HCT116 (cell line): Measurements from ENCODE around the gene DNAJC5. TPM values are rescaled to one million over a fixed set of nuclear protein-coding genes. Genes with fewer than 3 reads are reported as not detected.

Experiments
- ATAC-seq: fragments of 200-7000 bp; cut with Tn5 transposase; 2 replicates; pipeline ENCODE4 v1.9.1; 2020; ENCODE audit warnings: mild to moderate bottlenecking, moderate library complexity
- BruUV-seq: library from RNA; stranded (reverse); fragments of 400-500 nt; replicated peaks from 2 replicates; lab custom pipeline; 2021; lab: Mats Ljungman, UMichigan
- CTCF ChIA-PET: fragments of 300-600 bp; sonication (Branson Sonifier 250); formaldehyde crosslinking; loops from one replicate; lab custom pipeline; 2021; ENCODE audit warnings: antibody characterized with exemption; lab: Charles Lee
- POLR2A ChIA-PET: fragments of 300-600, 350-600 bp; sonication (Branson Sonifier 250); formaldehyde crosslinking; loops from one replicate; lab custom pipeline; 2021; ENCODE audit warnings: antibody characterized with exemption; lab: Charles Lee
- RAD21 ChIA-PET, 2 experiments: fragments of 300-600 bp; sonication (Branson Sonifier 250); formaldehyde crosslinking; loops; one replicate each; lab custom pipeline; 2023; ENCODE audit warnings: low total read pairs in 2 of 2; ENCODE audit not compliant: uncharacterized antibody in 2 of 2, unreplicated experiment in 2 of 2, low non-redundant PET in 1 of 2; lab: Charles Lee
- DNase-seq: peaks from one replicate; pipeline ENCODE4 v3.0.0-alpha.2; 2010; ENCODE audit warnings: low read depth, low spot score
- H2AFZ ChIP-seq: fragments of 200-600 bp; shearing (Covaris generic), sonication (generic); 2 replicates; pipeline ENCODE4 v1.6.1; 2017; ENCODE audit warnings: low read depth, mixed run types, mixed read lengths, antibody characterized with exemption, low read length; ENCODE audit not compliant: poor library complexity, severe bottlenecking
- H3K27ac ChIP-seq: 2 replicates; pipeline ENCODE4 v1.5.1; 2012; ENCODE audit warnings: low read depth, low read length
- H3K27me3 ChIP-seq: fragments of 200-600 bp; sonication (generic); 2 replicates; pipeline ENCODE4 v1.6.1; 2016; ENCODE audit warnings: mixed run types, low read length, mixed read lengths; ENCODE audit not compliant: insufficient read depth
- H3K36me3 ChIP-seq, 2 experiments: fragments of 200-500 bp in 1 of 2; fragments of 200-600 bp in 1 of 2; sonication (Bioruptor generic) in 1 of 2; sonication (generic) in 1 of 2; 2 replicates each; pipeline versions ENCODE4 v1.5.1 to v1.6.1; 2014 to 2016; ENCODE audit warnings: low read length in 2 of 2, inconsistent platforms in 1 of 2, mixed read lengths in 1 of 2, mixed run types in 1 of 2; ENCODE audit not compliant: insufficient read depth in 2 of 2, control insufficient read depth in 1 of 2
- H3K4me1 ChIP-seq, 2 experiments: fragments of 200-600 bp in 1 of 2; sonication (generic) in 1 of 2; 2 replicates each; pipeline versions ENCODE4 v1.5.1 to v1.6.1; 2012 to 2017; ENCODE audit warnings: low read length in 2 of 2, inconsistent platforms in 1 of 2, mild to moderate bottlenecking in 1 of 2, mixed read lengths in 1 of 2, mixed run types in 1 of 2, moderate library complexity in 1 of 2; ENCODE audit not compliant: insufficient read depth in 2 of 2, control insufficient read depth in 1 of 2
- H3K4me2 ChIP-seq: fragments of 200-600 bp; sonication (generic); 2 replicates; pipeline ENCODE4 v1.6.1; 2017; ENCODE audit warnings: mixed run types, low read length, mixed read lengths
- H3K4me3 ChIP-seq, 2 experiments: fragments of 200-600 bp in 1 of 2; sonication (generic) in 1 of 2; replicated peaks in 1 of 2; 2 replicates each; pipeline ENCODE4 v1.5.1; 2011 to 2016; ENCODE audit warnings: low read length in 2 of 2, control low read depth in 1 of 2, low read depth in 1 of 2, mild to moderate bottlenecking in 1 of 2, mixed read lengths in 1 of 2, mixed run types in 1 of 2
- H3K79me2 ChIP-seq: fragments of 200-600 bp; sonication (generic); 2 replicates; pipeline ENCODE4 v1.6.1; 2017; ENCODE audit warnings: mild to moderate bottlenecking, mixed run types, low read length, moderate library complexity, mixed read lengths; ENCODE audit not compliant: insufficient read depth
- H3K9ac ChIP-seq: fragments of 200-600 bp; sonication (generic); 2 replicates; pipeline ENCODE4 v1.6.1; 2016; ENCODE audit warnings: low read length, mixed read lengths
- H3K9me2 ChIP-seq: fragments of 200-600 bp; sonication (generic), shearing (Covaris generic); 2 replicates; pipeline ENCODE4 v1.6.1; 2017; ENCODE audit warnings: mixed run types, mild to moderate bottlenecking, moderate library complexity; ENCODE audit not compliant: insufficient read depth
- H3K9me3 ChIP-seq, 2 experiments: fragments of 200-500 bp in 1 of 2; fragments of 200-600 bp in 1 of 2; sonication (Bioruptor generic) in 1 of 2; sonication (generic) in 1 of 2; 2 replicates each; pipeline ENCODE4 v1.6.1; 2014 to 2017; ENCODE audit warnings: low read length in 2 of 2, mixed read lengths in 2 of 2, inconsistent platforms in 1 of 2, low read depth in 1 of 2, mild to moderate bottlenecking in 1 of 2, mixed run types in 1 of 2, moderate library complexity in 1 of 2; ENCODE audit not compliant: control insufficient read depth in 1 of 2, insufficient read depth in 1 of 2
- H4K20me1 ChIP-seq: fragments of 200-600 bp; sonication (generic), shearing (Covaris generic); 2 replicates; pipeline ENCODE4 v1.6.1; 2017; ENCODE audit warnings: mixed run types, mild to moderate bottlenecking, moderate library complexity; ENCODE audit not compliant: insufficient read depth
- CEBPB ChIP-seq: IDR thresholded peaks from 2 replicates; pipeline ENCODE4 v1.6.1; 2012; ENCODE audit warnings: low read depth
- ELF1 ChIP-seq: IDR thresholded peaks from 2 replicates; pipeline ENCODE4 v1.6.1; 2012; ENCODE audit warnings: low read depth, borderline replicate concordance
- RAD21 ChIP-seq: IDR thresholded peaks from 2 replicates; pipeline ENCODE4 v1.6.1; 2012; ENCODE audit warnings: low read depth, mild to moderate bottlenecking
- SP1 ChIP-seq: IDR thresholded peaks from 2 replicates; pipeline ENCODE4 v1.6.1; 2012; ENCODE audit warnings: low read depth
- ZFX ChIP-seq: fragments of 450-650 bp; IDR thresholded peaks from 2 replicates; pipeline ENCODE4 v1.6.1; 2017
- ZNF274 ChIP-seq: fragments of 200-500 bp; sonication (Bioruptor generic); IDR thresholded peaks from 2 replicates; pipeline ENCODE4 v1.6.1; 2014; ENCODE audit warnings: mild to moderate bottlenecking, low read depth, low read length, inconsistent platforms
- intact Hi-C: fragments of 100-400 bp; cut with micrococcal nuclease; formaldehyde crosslinking; loops from 2 replicates; pipeline ENCODE4 v1.10.0; 2022
- total RNA-seq: library from RNA; stranded (reverse); gene quantifications from one replicate; pipeline ENCODE4 v1.2.1, GENCODE V29; 2021; ENCODE audit not compliant: unreplicated experiment
- TF ChIP-seq, protein P1 (sequence below): IDR thresholded peaks from 2 replicates; pipeline ENCODE4 v1.6.1; 2011; ENCODE audit warnings: mild to moderate bottlenecking, low read length, moderate library complexity; ENCODE audit not compliant: insufficient replicate concordance; ENCODE audit errors: extremely low read depth

Gene DNAJC5
- total RNA-seq, 1 experiment from 2014 or later, result 38.3 TPM

DNA sequence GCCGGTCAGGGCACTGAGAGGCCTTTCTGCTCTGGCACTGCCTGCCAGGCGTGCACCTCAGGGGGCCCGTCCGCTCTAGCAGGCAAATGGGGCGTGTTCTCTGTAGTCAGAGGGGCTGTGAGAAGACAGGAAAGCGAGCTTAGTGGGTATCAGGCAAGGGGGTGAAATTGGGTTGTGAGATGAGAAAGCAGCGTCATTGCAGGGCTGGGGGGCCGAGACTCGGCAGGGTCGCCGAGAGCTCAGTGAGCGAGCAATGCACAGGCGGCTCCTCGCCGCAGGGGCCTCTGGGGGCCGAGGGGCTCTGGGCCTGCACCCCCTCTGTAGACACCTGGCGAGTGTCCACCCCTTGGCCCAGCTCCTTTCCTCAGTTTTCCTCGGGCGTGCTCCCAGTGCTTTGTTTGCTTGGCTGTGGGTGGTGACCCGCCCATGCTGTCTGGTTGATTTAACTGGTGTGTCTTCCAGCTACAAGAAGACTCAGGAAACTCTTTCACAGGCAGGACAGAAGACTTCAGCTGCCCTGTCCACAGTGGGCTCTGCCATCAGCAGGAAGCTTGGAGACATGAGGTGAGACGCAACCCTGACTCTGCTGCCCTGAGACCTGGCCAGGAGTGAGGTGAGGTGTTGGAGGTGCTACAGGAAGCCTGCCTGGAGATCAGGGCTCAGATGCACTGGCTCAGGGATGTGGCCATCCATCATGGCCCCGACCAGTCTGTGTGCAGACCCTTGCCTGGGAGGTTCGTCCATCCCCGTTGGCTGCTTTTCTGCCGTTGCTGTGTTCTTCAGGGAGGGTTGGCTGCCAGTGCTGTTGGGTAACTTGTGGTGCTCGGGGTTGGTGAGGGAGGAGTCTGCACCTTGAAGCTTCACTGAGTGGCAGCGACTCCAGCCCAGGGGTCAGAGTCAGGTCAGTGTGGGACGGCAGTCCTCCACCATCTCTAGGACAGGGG lies 12.4 kb upstream of the DNAJC5 start:
- H3K9ac ChIP-seq, result no peak overlapping the region
- H3K9me3 ChIP-seq, result no peaks in the 10 kb centered on the region
- no peak overlapping the region for H2AFZ ChIP-seq
- BruUV-seq, result no TSS peak
- no peaks in the 10 kb centered on the region for H4K20me1 ChIP-seq
- H3K27ac ChIP-seq, result no peak overlapping the region; the same call in 1 of the 2 replicates
- no peak overlapping the region for H3K4me3 ChIP-seq
- TF ChIP-seq RAD21 (no peak), SP1 (no peak)
- no peaks in the 10 kb centered on the region for H3K4me1 ChIP-seq
- intact Hi-C loops, result no loop called here
- H3K9me2 ChIP-seq, result no peaks in the 10 kb centered on the region
- peaks cover 86% of the 10 kb centered on the region for H3K79me2 ChIP-seq
- no peak overlapping the region for H3K4me2 ChIP-seq
- ATAC-seq (no peak), DNase-seq (no peak)
- CTCF ChIA-PET, result no interaction called here
- H3K27me3 ChIP-seq, result no peaks in the 10 kb centered on the region
- POLR2A ChIA-PET, result no interaction called here
- RAD21 ChIA-PET, result no interaction called here
- H3K36me3 ChIP-seq, result peaks cover 21 to 44% of the 10 kb centered on the region in 2 experiments

DNA sequence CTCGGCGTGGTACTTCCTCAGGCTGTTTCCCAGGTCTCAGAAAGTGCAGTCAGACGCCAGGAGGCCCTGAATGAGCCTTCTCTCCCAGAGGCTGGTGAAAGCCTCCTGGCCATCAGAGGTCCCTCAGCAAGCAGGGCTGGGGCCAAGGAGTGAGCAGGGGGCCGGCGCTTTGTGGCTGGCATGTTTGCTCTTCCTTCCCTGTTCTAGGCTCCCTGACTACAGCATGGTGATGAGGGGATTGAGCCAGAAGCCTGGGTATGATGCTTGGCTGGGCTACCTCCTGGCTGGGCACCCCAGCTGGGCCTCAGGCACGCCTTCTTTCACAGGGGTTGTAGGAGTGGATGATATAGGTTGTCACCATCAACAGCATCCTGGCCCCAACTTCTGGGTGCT lies 11.7 kb upstream of the DNAJC5 start:
- no peaks in the 10 kb centered on the region for H3K9me3 ChIP-seq
- POLR2A ChIA-PET, result no interaction called here
- ATAC-seq, result no peak

More for the DNA sequence above, 11.7 kb upstream of the DNAJC5 start:
- BruUV-seq, result no TSS peak
- Histone ChIP-seq H3K27me3 (no peaks in the 10 kb centered on the region), H3K36me3 (peaks cover 21 to 43% of the 10 kb centered on the region in 2 experiments), H4K20me1 (no peaks in the 10 kb centered on the region), H3K79me2 (peaks cover 86% of the 10 kb centered on the region), H2AFZ (no peak overlapping the region), H3K4me1 (no peaks in the 10 kb centered on the region), H3K27ac (no peak overlapping the region; the same call in 1 of the 2 replicates), H3K4me3 (no peak overlapping the region), H3K9me2 (no peaks in the 10 kb centered on the region), H3K9ac (no peak overlapping the region), H3K4me2 (no peak overlapping the region)
- RAD21 ChIA-PET, result no interaction called here
- DNase-seq, result no peak
- TF ChIP-seq ZFX (no peak), ZNF274 (no peak), CEBPB (no peak), RAD21 (no peak), ELF1 (no peak)
- TF ChIP-seq, protein P1, sequence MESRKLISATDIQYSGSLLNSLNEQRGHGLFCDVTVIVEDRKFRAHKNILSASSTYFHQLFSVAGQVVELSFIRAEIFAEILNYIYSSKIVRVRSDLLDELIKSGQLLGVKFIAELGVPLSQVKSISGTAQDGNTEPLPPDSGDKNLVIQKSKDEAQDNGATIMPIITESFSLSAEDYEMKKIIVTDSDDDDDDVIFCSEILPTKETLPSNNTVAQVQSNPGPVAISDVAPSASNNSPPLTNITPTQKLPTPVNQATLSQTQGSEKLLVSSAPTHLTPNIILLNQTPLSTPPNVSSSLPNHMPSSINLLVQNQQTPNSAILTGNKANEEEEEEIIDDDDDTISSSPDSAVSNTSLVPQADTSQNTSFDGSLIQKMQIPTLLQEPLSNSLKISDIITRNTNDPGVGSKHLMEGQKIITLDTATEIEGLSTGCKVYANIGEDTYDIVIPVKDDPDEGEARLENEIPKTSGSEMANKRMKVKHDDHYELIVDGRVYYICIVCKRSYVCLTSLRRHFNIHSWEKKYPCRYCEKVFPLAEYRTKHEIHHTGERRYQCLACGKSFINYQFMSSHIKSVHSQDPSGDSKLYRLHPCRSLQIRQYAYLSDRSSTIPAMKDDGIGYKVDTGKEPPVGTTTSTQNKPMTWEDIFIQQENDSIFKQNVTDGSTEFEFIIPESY, result no peak
- intact Hi-C loops, result no loop called here
- CTCF ChIA-PET, result no interaction called here
